Daoy (cell line): ENCODE data around the gene CSRP1. TPM values are rescaled to one million over a fixed set of nuclear protein-coding genes. Genes with fewer than 3 reads are reported as not detected.
A peak's percentile ranks its signal among the peaks of the same experiment; 100 is the strongest.
"Not testable (repeated sequence)": the region's sequence is repeated elsewhere in the genome, so short reads cannot be mapped to it uniquely, and the experiment has no call there.

Experiments used
- DNase-seq: peaks from one replicate; pipeline ENCODE4 v3.0.0-alpha.2; 2015; ENCODE audit warnings: low read depth
- total RNA-seq: library from RNA; depleted of rRNA; stranded (reverse); fragments of >200 nt; shearing (Covaris generic); gene quantifications from 2 replicates; pipeline ENCODE4 v1.2.3, GENCODE V29; 2014

Gene CSRP1
- total RNA-seq, 1 experiment from 2014 or later = 866 TPM

GRCh38 chr1:201497935-201498509 is 8.9 kb downstream of the CSRP1 start:
- DNase-seq = no peak

GRCh38 chr1:201496296-201496690 is 10.6 kb downstream of the CSRP1 start:
- DNase-seq = no peak

GRCh38 chr1:201495551-201496295 is 11.2 kb downstream of the CSRP1 start:
- no peak for DNase-seq

- no peak for DNase-seq
These were observed 12.9 kb downstream of the CSRP1 start for GRCh38 chr1:201493757-201494617.

GRCh38 chr1:201493026-201493656 is 13.8 kb downstream of the CSRP1 start:
- DNase-seq = not testable (repeated sequence)

GRCh38 chr1:201491896-201492511 is 14.9 kb downstream of the CSRP1 start:
- DNase-seq = no peak

- DNase-seq = no peak
These were observed 16.2 kb downstream of the CSRP1 start for GRCh38 chr1:201490708-201491131.

- DNase-seq = no peak
These were observed 17.2 kb downstream of the CSRP1 start for GRCh38 chr1:201489643-201490261.

- peak; percentile 96 for DNase-seq
These were observed 17.9 kb downstream of the CSRP1 start for GRCh38 chr1:201488830-201489589.

GRCh38 chr1:201487742-201488141 is 19.2 kb downstream of the CSRP1 start:
- DNase-seq = no peak

GRCh38 chr1:201486187-201486586 is 20.7 kb downstream of the CSRP1 start:
- DNase-seq = no peak

- DNase-seq = no peak
These were observed 21.6 kb downstream of the CSRP1 start for GRCh38 chr1:201485184-201485774.

GRCh38 chr1:201483373-201483949 is 23.5 kb downstream of the CSRP1 start:
- no peak for DNase-seq

- no peak for DNase-seq
These were observed 24.2 kb downstream of the CSRP1 start for GRCh38 chr1:201482755-201483154.

GRCh38 chr1:201481761-201482493 is 25.0 kb downstream of the CSRP1 start:
- peak; percentile 85 for DNase-seq

- no peak for DNase-seq
These were observed 25.9 kb downstream of the CSRP1 start for GRCh38 chr1:201481004-201481380.

- DNase-seq = peak; percentile 56
These were observed 26.5 kb downstream of the CSRP1 start for GRCh38 chr1:201480231-201481003.

- no peak for DNase-seq
These were observed 27.7 kb downstream of the CSRP1 start for GRCh38 chr1:201479201-201479730.
